ENCODE results near the gene MINDY3.

GRCh38 chr10:15784662-15785300, 75.5 kb downstream of the MINDY3 start:
- TF ChIP-seq L3MBTL2 (conservative IDR thresholded peaks at IDR 0.05) (no peak), FOXA1 (IDR thresholded peaks at IDR 0.05) (no peak), FOXK2 (IDR thresholded peaks at IDR 0.05) (no peak), HDGF (IDR thresholded peaks at IDR 0.05; ENCODE audit: borderline replicate concordance) (no peak), ELF4 (IDR thresholded peaks at IDR 0.05) (no peak), SUZ12 (IDR thresholded peaks at IDR 0.05) (no peak), ZNF384 (IDR thresholded peaks at IDR 0.05) (no peak), SP1 (IDR thresholded peaks at IDR 0.05) (no peak), ARNT (IDR thresholded peaks at IDR 0.05) (no peak), BHLHE40 (IDR thresholded peaks at IDR 0.05; ENCODE audit: borderline replicate concordance) (no peak), FOXM1 (IDR thresholded peaks at IDR 0.05; ENCODE audit: borderline replicate concordance) (no peak), NFRKB (IDR thresholded peaks at IDR 0.05) (no peak)
- TF ChIP-seq, protein P1, sequence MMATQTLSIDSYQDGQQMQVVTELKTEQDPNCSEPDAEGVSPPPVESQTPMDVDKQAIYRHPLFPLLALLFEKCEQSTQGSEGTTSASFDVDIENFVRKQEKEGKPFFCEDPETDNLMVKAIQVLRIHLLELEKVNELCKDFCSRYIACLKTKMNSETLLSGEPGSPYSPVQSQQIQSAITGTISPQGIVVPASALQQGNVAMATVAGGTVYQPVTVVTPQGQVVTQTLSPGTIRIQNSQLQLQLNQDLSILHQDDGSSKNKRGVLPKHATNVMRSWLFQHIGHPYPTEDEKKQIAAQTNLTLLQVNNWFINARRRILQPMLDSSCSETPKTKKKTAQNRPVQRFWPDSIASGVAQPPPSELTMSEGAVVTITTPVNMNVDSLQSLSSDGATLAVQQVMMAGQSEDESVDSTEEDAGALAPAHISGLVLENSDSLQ (IDR thresholded peaks at IDR 0.05) = no peak
